Mesothelial cell of epicardium (in vitro differentiated cells): ENCODE results near the gene MXI1. TPM values are rescaled to one million over a fixed set of nuclear protein-coding genes. Genes with fewer than 3 reads are reported as not detected.

Source experiments
- DNase-seq, 2 experiments: peaks; one replicate each; pipeline ENCODE4 v3.0.0; 2021; ENCODE audit warnings: low spot score in 2 of 2; ENCODE audit not compliant: unreplicated experiment in 2 of 2
- H3K27ac Mint-ChIP-seq: 2 replicates; pipeline ENCODE4 v1.8.0; 2021; ENCODE audit warnings: mixed read lengths
- H3K27me3 Mint-ChIP-seq: 2 replicates; pipeline ENCODE4 v1.8.0; 2021; ENCODE audit warnings: low read depth, mixed read lengths
- H3K36me3 Mint-ChIP-seq: 2 replicates; pipeline ENCODE4 v1.8.0; 2021; ENCODE audit warnings: mixed read lengths
- H3K4me1 Mint-ChIP-seq: 2 replicates; pipeline ENCODE4 v1.8.0; 2021; ENCODE audit warnings: mixed read lengths
- H3K4me3 Mint-ChIP-seq: 2 replicates; pipeline ENCODE4 v1.8.0; 2021; ENCODE audit warnings: mild to moderate bottlenecking, moderate library complexity, mixed read lengths
- H3K9me3 Mint-ChIP-seq: 2 replicates; pipeline ENCODE4 v1.8.0; 2021; ENCODE audit warnings: mixed read lengths
- total RNA-seq: library from RNA; stranded (reverse); gene quantifications from 3 replicates; pipeline ENCODE4 v1.2.1, GENCODE V29; 2021
- TF ChIP-seq, protein P1 (sequence below): fragments of 200-600 bp; sonication (generic); IDR thresholded peaks from one replicate; pipeline ENCODE4 v1.5.0; 2021; ENCODE audit warnings: antibody characterized with exemption; ENCODE audit not compliant: unreplicated experiment

Gene MXI1
- total RNA-seq, 1 donor from 2014 or later = 30.6 TPM

DNA sequence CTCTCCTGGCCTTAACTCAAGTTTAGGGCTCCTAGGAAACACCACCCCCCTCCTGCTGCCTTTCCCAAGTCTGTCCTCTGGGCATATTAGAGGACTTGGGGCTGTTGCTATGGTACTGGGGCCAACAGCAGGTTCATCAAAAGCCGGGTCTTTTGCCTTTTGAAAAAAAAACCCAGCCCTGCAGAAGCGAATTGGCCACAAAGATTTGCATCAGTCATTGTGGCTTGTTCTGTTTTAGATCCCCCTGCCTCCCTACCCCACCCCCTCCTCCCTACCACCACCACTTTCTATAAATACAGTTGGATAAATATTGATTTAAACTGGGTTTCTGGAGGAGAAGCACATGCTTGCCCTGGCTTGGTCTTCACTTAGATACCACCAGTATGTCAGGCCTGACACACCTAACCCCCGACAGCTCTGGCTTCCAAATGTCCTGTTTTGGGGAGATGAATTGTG, 7.0 kb downstream of the MXI1 start:
- H3K9me3 Mint-ChIP-seq = no peaks in the 10 kb centered on the region
- DNase-seq = no peak
- H3K4me1 Mint-ChIP-seq = peaks cover 21% of the 10 kb centered on the region
- no peaks in the 10 kb centered on the region for H3K27me3 Mint-ChIP-seq
- TF ChIP-seq, protein P1, sequence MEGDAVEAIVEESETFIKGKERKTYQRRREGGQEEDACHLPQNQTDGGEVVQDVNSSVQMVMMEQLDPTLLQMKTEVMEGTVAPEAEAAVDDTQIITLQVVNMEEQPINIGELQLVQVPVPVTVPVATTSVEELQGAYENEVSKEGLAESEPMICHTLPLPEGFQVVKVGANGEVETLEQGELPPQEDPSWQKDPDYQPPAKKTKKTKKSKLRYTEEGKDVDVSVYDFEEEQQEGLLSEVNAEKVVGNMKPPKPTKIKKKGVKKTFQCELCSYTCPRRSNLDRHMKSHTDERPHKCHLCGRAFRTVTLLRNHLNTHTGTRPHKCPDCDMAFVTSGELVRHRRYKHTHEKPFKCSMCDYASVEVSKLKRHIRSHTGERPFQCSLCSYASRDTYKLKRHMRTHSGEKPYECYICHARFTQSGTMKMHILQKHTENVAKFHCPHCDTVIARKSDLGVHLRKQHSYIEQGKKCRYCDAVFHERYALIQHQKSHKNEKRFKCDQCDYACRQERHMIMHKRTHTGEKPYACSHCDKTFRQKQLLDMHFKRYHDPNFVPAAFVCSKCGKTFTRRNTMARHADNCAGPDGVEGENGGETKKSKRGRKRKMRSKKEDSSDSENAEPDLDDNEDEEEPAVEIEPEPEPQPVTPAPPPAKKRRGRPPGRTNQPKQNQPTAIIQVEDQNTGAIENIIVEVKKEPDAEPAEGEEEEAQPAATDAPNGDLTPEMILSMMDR = no peak
- no peak overlapping the region for H3K27ac Mint-ChIP-seq
- H3K4me3 Mint-ChIP-seq = no peak overlapping the region
- peaks cover 1% of the 10 kb centered on the region for H3K36me3 Mint-ChIP-seq

- peaks cover 21% of the 10 kb centered on the region for H3K4me1 Mint-ChIP-seq
- TF ChIP-seq, protein P1 = no peak
- peaks cover 1% of the 10 kb centered on the region for H3K36me3 Mint-ChIP-seq
- no peak overlapping the region for H3K27ac Mint-ChIP-seq
- no peaks in the 10 kb centered on the region for H3K9me3 Mint-ChIP-seq
- no peak overlapping the region for H3K4me3 Mint-ChIP-seq
- DNase-seq = no peak
- H3K27me3 Mint-ChIP-seq = no peaks in the 10 kb centered on the region
These were observed 8.1 kb downstream of the MXI1 start for GRCh38 chr10:110215286-110216170.

DNA sequence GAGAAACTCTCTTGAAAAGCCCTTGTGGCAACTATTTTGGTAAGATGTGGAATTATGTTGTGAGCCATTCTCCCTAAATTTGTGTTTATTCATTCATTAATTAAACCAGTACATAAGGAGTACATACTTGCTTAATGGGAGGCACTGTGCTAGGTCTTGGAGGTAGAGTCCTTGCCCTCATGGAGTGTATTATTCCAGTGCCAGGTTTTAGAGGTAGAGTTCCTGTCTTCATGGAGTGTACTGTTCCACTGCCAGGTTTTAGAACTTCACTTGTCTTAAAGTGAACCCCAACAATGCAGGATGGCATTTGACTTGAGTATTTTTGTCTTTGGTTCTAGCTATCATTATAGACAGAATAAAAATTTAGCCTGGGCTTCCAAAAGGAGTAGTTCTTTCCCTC, 8.8 kb downstream of the MXI1 start:
- TF ChIP-seq, protein P1 = no peak
- DNase-seq = no peak
- peaks cover 1% of the 10 kb centered on the region for H3K36me3 Mint-ChIP-seq
- no peak overlapping the region for H3K27ac Mint-ChIP-seq
- H3K4me3 Mint-ChIP-seq = no peak overlapping the region
- H3K27me3 Mint-ChIP-seq = no peaks in the 10 kb centered on the region
- H3K9me3 Mint-ChIP-seq = no peaks in the 10 kb centered on the region
- peaks cover 21% of the 10 kb centered on the region for H3K4me1 Mint-ChIP-seq

GRCh38 chr10:110216942-110217661, 9.7 kb downstream of the MXI1 start:
- DNase-seq = no peak
- TF ChIP-seq, protein P1 = no peak
- peaks cover 1% of the 10 kb centered on the region for H3K36me3 Mint-ChIP-seq
- H3K9me3 Mint-ChIP-seq = no peaks in the 10 kb centered on the region
- H3K4me3 Mint-ChIP-seq = no peak overlapping the region
- no peaks in the 10 kb centered on the region for H3K27me3 Mint-ChIP-seq
- peaks cover 21% of the 10 kb centered on the region for H3K4me1 Mint-ChIP-seq
- peak overlapping the region; percentile 40 for H3K27ac Mint-ChIP-seq

DNA sequence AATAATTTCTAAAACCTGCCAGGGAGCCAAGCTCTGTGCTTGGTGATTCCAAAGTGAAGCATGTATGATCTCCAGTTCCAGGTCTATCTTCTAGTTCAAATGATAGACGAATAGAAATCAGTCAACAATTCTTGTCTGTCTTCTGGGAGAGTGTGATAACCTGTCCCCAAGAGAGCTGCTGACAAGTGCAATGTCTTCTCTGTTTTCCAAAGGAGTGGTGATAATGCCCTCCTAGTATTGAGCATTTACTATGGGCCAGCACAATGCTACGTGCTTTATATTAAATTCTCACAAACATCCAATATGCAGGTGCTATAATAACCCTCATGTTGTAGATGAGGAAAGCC, 10.2 kb downstream of the MXI1 start:
- no peak overlapping the region for H3K4me3 Mint-ChIP-seq

More for the DNA sequence above, 10.2 kb downstream of the MXI1 start:
- Mint-ChIP-seq H3K27ac (no peak overlapping the region), H3K4me1 (peaks cover 22% of the 10 kb centered on the region), H3K36me3 (peaks cover 1% of the 10 kb centered on the region), H3K9me3 (no peaks in the 10 kb centered on the region), H3K27me3 (no peaks in the 10 kb centered on the region)
- TF ChIP-seq, protein P1 = no peak
- no peak for DNase-seq
